Measurements from ENCODE around the gene CSMD2.

CSMD2 gene

GRCh38 chr1:34166625-34167361 lies 1.8 kb upstream of the CSMD2 start:
- TF ChIP-seq CTCF (IDR thresholded peaks at IDR 0.05; ENCODE audit: low read depth, low read length) = no peak
- H3K4me3 ChIP-seq (ENCODE audit: low read depth, low read length) = no peak overlapping the region

- no peak for TF ChIP-seq CTCF (IDR thresholded peaks at IDR 0.05; ENCODE audit: low read depth, low read length)
- H3K4me3 ChIP-seq (ENCODE audit: low read depth, low read length) = no peak overlapping the region
These were observed 1.2 kb upstream of the CSMD2 start for GRCh38 chr1:34166191-34166624.

- no peak overlapping the region for H3K4me3 ChIP-seq (ENCODE audit: low read depth, low read length)
- no peak for TF ChIP-seq CTCF (IDR thresholded peaks at IDR 0.05; ENCODE audit: low read depth, low read length)
These were observed 442 bp upstream of the CSMD2 start for GRCh38 chr1:34165422-34165921.

GRCh38 chr1:34163792-34164731 lies 968 bp downstream of the CSMD2 start:
- no peak overlapping the region; the same call in 1 of the 2 replicates for H3K4me3 ChIP-seq (ENCODE audit: low read depth, low read length)
- no peak for TF ChIP-seq CTCF (IDR thresholded peaks at IDR 0.05; ENCODE audit: low read depth, low read length)

GRCh38 chr1:34162852-34163766 lies 1.9 kb downstream of the CSMD2 start:
- 0 out of 2 replicates have a peak, but pooled peaks have one; percentile 4 for TF ChIP-seq CTCF (IDR thresholded peaks at IDR 0.05; ENCODE audit: low read depth, low read length)
- H3K4me3 ChIP-seq (ENCODE audit: low read depth, low read length) = no peak overlapping the region; the same call in 1 of the 2 replicates

GRCh38 chr1:34156739-34157138 lies 8.3 kb downstream of the CSMD2 start:
- no peak overlapping the region for H3K4me3 ChIP-seq (ENCODE audit: low read depth, low read length)
- no peak for TF ChIP-seq CTCF (IDR thresholded peaks at IDR 0.05; ENCODE audit: low read depth, low read length)

All from WI38 (cell line).